NCI-H82 (cell line): Measurements from ENCODE around the gene APOB.
A peak's percentile ranks its signal among the peaks of the same experiment; 100 is the strongest.

Experiments used
- DNase-seq: peaks from one replicate; lab custom pipeline; 2025; lab: John Stamatoyannopoulos, UW

Gene APOB

GRCh38 chr2:21047141-21048009 lies 3.5 kb upstream of the APOB start:
- no peak for DNase-seq

GRCh38 chr2:21046506-21046905 lies 2.6 kb upstream of the APOB start:
- no peak for DNase-seq

GRCh38 chr2:21044694-21045371 lies 960 bp upstream of the APOB start:
- DNase-seq = no peak

- DNase-seq = peak; percentile 73
Observed at GRCh38 chr2:21042958-21043743, 722 bp downstream of the APOB start.

GRCh38 chr2:21042708-21042957 lies 1.2 kb downstream of the APOB start:
- DNase-seq = no peak

GRCh38 chr2:21041943-21042707 lies 1.7 kb downstream of the APOB start:
- no peak for DNase-seq

- DNase-seq = no peak
Observed at GRCh38 chr2:21041462-21041861, 2.4 kb downstream of the APOB start.

GRCh38 chr2:21040468-21041377 lies 3.1 kb downstream of the APOB start:
- no peak for DNase-seq

GRCh38 chr2:21039979-21040467 lies 3.9 kb downstream of the APOB start:
- no peak for DNase-seq

GRCh38 chr2:21039080-21039556 lies 4.8 kb downstream of the APOB start:
- DNase-seq = no peak

GRCh38 chr2:21038403-21039073 lies 5.3 kb downstream of the APOB start:
- no peak for DNase-seq

GRCh38 chr2:21037671-21038108 lies 6.2 kb downstream of the APOB start:
- no peak for DNase-seq

GRCh38 chr2:21036708-21037670 lies 6.9 kb downstream of the APOB start:
- no peak for DNase-seq

- DNase-seq = no peak
Observed at GRCh38 chr2:21035974-21036707, 7.7 kb downstream of the APOB start.

- no peak for DNase-seq
Observed at GRCh38 chr2:21035282-21035973, 8.4 kb downstream of the APOB start.

- DNase-seq = no peak
Observed at GRCh38 chr2:21034972-21035279, 8.9 kb downstream of the APOB start.

- DNase-seq = no peak
Observed at GRCh38 chr2:21034156-21034971, 9.5 kb downstream of the APOB start.
